Measurements from ENCODE around the gene CAMK1D.

CAMK1D gene

GRCh38 chr10:12869427-12869826 is 520.1 kb downstream of the CAMK1D start:
- no peak for ATAC-seq
- TF ChIP-seq ZNF70 (CRISPR knock-in tag; IDR thresholded peaks at IDR 0.05) (no peak), ESRRG (CRISPR knock-in tag; IDR thresholded peaks at IDR 0.05) (no peak), RARB (CRISPR knock-in tag; IDR thresholded peaks at IDR 0.05) (no peak), SNAI2 (CRISPR knock-in tag; IDR thresholded peaks at IDR 0.05) (no peak), TSHZ2 (CRISPR knock-in tag; IDR thresholded peaks at IDR 0.05) (no peak), TOX (CRISPR knock-in tag; IDR thresholded peaks at IDR 0.05; ENCODE audit: borderline replicate concordance) (no peak), OSR1 (CRISPR knock-in tag; IDR thresholded peaks at IDR 0.05) (no peak), ZNF8 (CRISPR knock-in tag; IDR thresholded peaks at IDR 0.05) (no peak), ZNF565 (CRISPR knock-in tag; conservative IDR thresholded peaks at IDR 0.05; ENCODE audit: low read depth) (no peak), ARNTL (CRISPR knock-in tag; IDR thresholded peaks at IDR 0.05; ENCODE audit: borderline replicate concordance, low read depth) (no peak)
- TF ChIP-seq, protein P1, sequence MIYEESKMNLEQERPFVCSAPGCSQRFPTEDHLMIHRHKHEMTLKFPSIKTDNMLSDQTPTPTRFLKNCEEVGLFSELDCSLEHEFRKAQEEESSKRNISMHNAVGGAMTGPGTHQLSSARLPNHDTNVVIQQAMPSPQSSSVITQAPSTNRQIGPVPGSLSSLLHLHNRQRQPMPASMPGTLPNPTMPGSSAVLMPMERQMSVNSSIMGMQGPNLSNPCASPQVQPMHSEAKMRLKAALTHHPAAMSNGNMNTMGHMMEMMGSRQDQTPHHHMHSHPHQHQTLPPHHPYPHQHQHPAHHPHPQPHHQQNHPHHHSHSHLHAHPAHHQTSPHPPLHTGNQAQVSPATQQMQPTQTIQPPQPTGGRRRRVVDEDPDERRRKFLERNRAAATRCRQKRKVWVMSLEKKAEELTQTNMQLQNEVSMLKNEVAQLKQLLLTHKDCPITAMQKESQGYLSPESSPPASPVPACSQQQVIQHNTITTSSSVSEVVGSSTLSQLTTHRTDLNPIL (CRISPR knock-in tag; IDR thresholded peaks at IDR 0.05; ENCODE audit: low read depth), result no peak

DNA sequence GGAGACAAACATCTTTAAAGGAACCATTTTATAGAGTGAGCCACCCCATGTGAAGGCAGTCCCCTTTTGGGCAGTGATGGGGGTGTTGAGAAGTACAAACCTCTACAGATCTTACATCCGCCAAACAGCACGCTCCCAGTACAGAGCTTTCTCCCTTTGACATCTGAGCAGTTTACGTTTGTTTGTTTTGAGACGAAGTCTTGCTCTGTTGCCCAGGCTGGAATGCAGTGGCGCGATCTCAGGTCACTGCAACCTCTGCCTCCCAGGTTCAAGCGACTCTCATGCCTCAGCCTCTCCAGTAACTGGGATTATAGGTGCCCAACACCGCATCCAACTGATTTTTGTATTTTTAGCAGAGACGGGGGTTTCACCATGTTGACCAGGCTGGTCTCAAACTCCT is 523.2 kb downstream of the CAMK1D start:
- no peak for TF ChIP-seq ZNF70 (CRISPR knock-in tag; IDR thresholded peaks at IDR 0.05)
- TF ChIP-seq ZC3H10 (CRISPR knock-in tag; IDR thresholded peaks at IDR 0.05), result no peak
- TF ChIP-seq RARB (CRISPR knock-in tag; IDR thresholded peaks at IDR 0.05), result no peak
- no peak for TF ChIP-seq BACH2 (CRISPR knock-in tag; IDR thresholded peaks at IDR 0.05; ENCODE audit: borderline replicate concordance)
- TF ChIP-seq ZNF8 (CRISPR knock-in tag; IDR thresholded peaks at IDR 0.05), result no peak
- ATAC-seq, result no peak

- ATAC-seq, result no peak
- TF ChIP-seq ISL1 (CRISPR knock-in tag; IDR thresholded peaks at IDR 0.05), result no peak
- no peak for TF ChIP-seq TCF4 (CRISPR knock-in tag; IDR thresholded peaks at IDR 0.05; ENCODE audit: borderline replicate concordance)
- TF ChIP-seq TSHZ2 (CRISPR knock-in tag; IDR thresholded peaks at IDR 0.05), result no peak
- TF ChIP-seq OSR1 (CRISPR knock-in tag; IDR thresholded peaks at IDR 0.05), result no peak
- no peak for TF ChIP-seq POU6F1 (CRISPR knock-in tag; IDR thresholded peaks at IDR 0.05; ENCODE audit: borderline replicate concordance, low read depth)
- no peak for TF ChIP-seq CSRNP3 (CRISPR knock-in tag; IDR thresholded peaks at IDR 0.05)
- TF ChIP-seq, protein P1 (CRISPR knock-in tag; IDR thresholded peaks at IDR 0.05; ENCODE audit: low read depth), result no peak
- no peak for TF ChIP-seq TOX (CRISPR knock-in tag; IDR thresholded peaks at IDR 0.05; ENCODE audit: borderline replicate concordance)
- TF ChIP-seq PATZ1 (CRISPR knock-in tag; IDR thresholded peaks at IDR 0.05; ENCODE audit: borderline replicate concordance), result no peak
- no peak for TF ChIP-seq ESRRG (CRISPR knock-in tag; IDR thresholded peaks at IDR 0.05)
- TF ChIP-seq ARNTL (CRISPR knock-in tag; IDR thresholded peaks at IDR 0.05; ENCODE audit: borderline replicate concordance, low read depth), result no peak
- TF ChIP-seq CSDC2 (CRISPR knock-in tag; IDR thresholded peaks at IDR 0.05), result no peak
- no peak for TF ChIP-seq ZNF565 (CRISPR knock-in tag; conservative IDR thresholded peaks at IDR 0.05; ENCODE audit: low read depth)
- no peak for TF ChIP-seq ZFP30 (CRISPR knock-in tag; IDR thresholded peaks at IDR 0.05)
- TF ChIP-seq ZC3H10 (CRISPR knock-in tag; IDR thresholded peaks at IDR 0.05), result no peak
- no peak for TF ChIP-seq PPARA (CRISPR knock-in tag; IDR thresholded peaks at IDR 0.05; ENCODE audit: borderline replicate concordance)
- TF ChIP-seq RARB (CRISPR knock-in tag; IDR thresholded peaks at IDR 0.05), result no peak
- no peak for TF ChIP-seq ZFP3 (CRISPR knock-in tag; IDR thresholded peaks at IDR 0.05)
Measured at GRCh38 chr10:12873172-12873571, 523.8 kb downstream of the CAMK1D start.

All from SK-N-SH treated with all-trans-retinoic acid at 6 μM for 48 hours (cell line).